Right cardiac atrium (tissue), 5 donors: ENCODE results near the gene FXYD7. TPM values are rescaled to one million over a fixed set of nuclear protein-coding genes. Genes with fewer than 3 reads are reported as not detected.
"Not testable (repeated sequence)": the region's sequence is repeated elsewhere in the genome, so short reads cannot be mapped to it uniquely, and the experiment has no call there.

Experiments
- ATAC-seq, 2 donors: fragments of 200-7000 bp; cut with Tn5 transposase; one replicate each; pipeline versions ENCODE4 v1.8.0 to v1.9.1; 2020; ENCODE audit warnings: moderate library complexity in 2 of 2, mild to moderate bottlenecking in 1 of 2
- DNase-seq, 3 donors: peaks; one replicate each; pipeline ENCODE4 v3.0.0-alpha.2; 2020
- H3K27ac ChIP-seq: one replicate; pipeline ENCODE4 v1.5.1; 2013; ENCODE audit warnings: mild to moderate bottlenecking, low read length, control low read depth, moderate library complexity
- H3K27me3 ChIP-seq: one replicate; pipeline ENCODE4 v1.6.1; 2013; ENCODE audit not compliant: control insufficient read depth, insufficient read depth
- H3K4me1 ChIP-seq: one replicate; pipeline ENCODE4 v1.6.1; 2013; ENCODE audit warnings: low read length; ENCODE audit not compliant: control insufficient read depth, insufficient read depth
- H3K4me3 ChIP-seq: one replicate; pipeline ENCODE4 v1.5.1; 2013; ENCODE audit warnings: low read length, control low read depth
- H3K9me3 ChIP-seq: one replicate; pipeline ENCODE4 v1.6.1; 2013; ENCODE audit warnings: low read length; ENCODE audit not compliant: control insufficient read depth
- WGBS: extraction: QIAGEN DNeasy Blood & Tissue Kit; methylation state at CpG from one replicate; pipeline ENCODE4 v1.1.7; 2013; 5-methylcytosine and 5-hydroxymethylcytosine counted together
- intact Hi-C, 4 donors: fragments of 100-400 bp; cut with DNase I; formaldehyde crosslinking; loops; one replicate each; pipeline versions ENCODE4 v1.11.0 to v1.14.0; 2022 to 2023
- polyA plus RNA-seq: library from polyadenylated mRNA; stranded (reverse); fragments of 200-250 nt; gene quantifications from one replicate; pipeline ENCODE4 v1.2.3, GENCODE V29; 2013
- total RNA-seq, 4 donors: library from RNA; stranded (reverse); fragmentation: NEBNext Ultra II Directional; extraction: Animal tissue kit (Norgen Biotek cat#: 25700); gene quantifications; one replicate each; pipeline ENCODE4 v1.2.1, GENCODE V29; 2021
- donor health status: healthy with polysubstance abuse.
- donor health status: DM: no; HTN: yes; CAD: no.
- donor health status: DM: no; HTN: no; CAD: no.
- donor health status: DM: no; HTN: yes; CAD: no; lungs with severe emphysema.
- donor health status: DM: yes; HTN: yes; CAD: no.

The FXYD7 gene
- total and polyA plus RNA-seq, 5 donors: 0.25 to 0.40 TPM; not detected in 3

GRCh38 chr19:35101949-35102348, 41.1 kb upstream of the FXYD7 start:
- H3K4me3 ChIP-seq, DNase-seq, ATAC-seq, H3K9me3 ChIP-seq, H3K4me1 ChIP-seq, H3K27ac ChIP-seq, intact Hi-C loops, H3K27me3 ChIP-seq: not testable (repeated sequence)
- 94% methylated on average over 10 of the region's 10 CpGs for WGBS

GRCh38 chr19:35103614-35104013, 39.4 kb upstream of the FXYD7 start:
- H3K27ac ChIP-seq, H3K9me3 ChIP-seq, H3K4me3 ChIP-seq, H3K4me1 ChIP-seq, intact Hi-C loops, H3K27me3 ChIP-seq, DNase-seq, ATAC-seq: not testable (repeated sequence)
- WGBS: 77% methylated on average over 10 of the region's 10 CpGs

GRCh38 chr19:35104361-35104760, 38.7 kb upstream of the FXYD7 start:
- Histone ChIP-seq H3K4me1 (no peaks in the 10 kb centered on the region), H3K9me3 (no peaks in the 10 kb centered on the region), H3K4me3 (no peak overlapping the region), H3K27ac (no peak overlapping the region), H3K27me3 (no peaks in the 10 kb centered on the region)
- no peak for DNase-seq
- intact Hi-C loops: no loop called here
- no peak for ATAC-seq
- 92% methylated on average over 11 of the region's 11 CpGs for WGBS

DNA sequence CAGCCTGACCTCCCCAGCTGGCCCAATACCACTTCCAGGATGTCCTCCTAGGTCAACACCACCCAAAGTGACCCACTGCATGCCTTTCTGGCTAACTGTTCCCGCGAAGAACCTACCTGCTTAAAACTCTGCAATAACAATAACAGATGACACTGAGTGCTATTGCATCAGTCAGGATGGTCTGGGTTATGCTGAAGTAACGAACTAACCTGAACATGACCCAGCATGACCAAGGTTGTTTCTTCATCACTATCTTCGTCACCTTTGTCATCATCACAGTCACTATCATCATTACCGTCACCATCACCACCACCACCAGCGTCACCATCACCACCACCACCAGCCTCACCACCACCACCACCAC, 38.0 kb upstream of the FXYD7 start:
- Histone ChIP-seq H3K27me3 (no peaks in the 10 kb centered on the region), H3K27ac (no peak overlapping the region), H3K4me1 (no peaks in the 10 kb centered on the region), H3K9me3 (no peaks in the 10 kb centered on the region), H3K4me3 (no peak overlapping the region)
- intact Hi-C loops: no loop called here
- no peak for DNase-seq
- 97% methylated on average over 6 of the region's 6 CpGs for WGBS
- no peak for ATAC-seq

DNA sequence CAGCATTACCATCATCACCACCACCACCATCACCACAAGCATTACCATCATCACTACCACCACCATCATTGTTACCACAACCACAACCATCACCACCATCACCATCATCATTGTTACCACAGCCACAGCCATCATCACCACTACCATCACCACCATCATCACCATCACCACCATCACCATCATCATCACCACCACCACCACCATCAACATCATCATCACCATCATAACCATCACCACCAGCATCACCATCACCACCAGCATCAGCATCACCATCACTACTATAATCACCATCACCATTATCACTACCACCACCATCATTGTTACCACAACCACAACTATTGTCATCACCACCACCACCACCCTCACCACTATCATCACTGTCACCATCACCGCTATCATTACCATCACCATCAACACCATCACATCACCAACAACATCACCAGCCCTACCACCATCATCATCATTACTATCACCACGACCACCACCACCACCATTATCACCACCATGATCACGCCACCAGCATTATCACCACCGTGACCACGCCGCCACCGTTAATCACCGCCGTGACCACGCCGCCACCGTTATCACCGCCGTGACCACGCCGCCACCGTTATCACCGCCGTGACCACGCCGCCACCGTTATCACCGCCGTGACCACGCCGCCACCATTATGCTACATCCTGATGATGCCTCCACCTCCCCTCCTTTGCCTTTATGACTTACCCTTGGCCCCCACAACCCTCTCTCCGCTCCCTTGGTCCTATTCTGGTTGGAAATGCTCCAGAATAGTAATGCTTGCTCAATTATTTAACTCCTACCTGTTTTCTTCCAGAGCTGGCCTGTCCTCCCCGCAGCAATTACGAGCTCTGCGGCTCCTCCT, 37.4 kb upstream of the FXYD7 start:
- 90% methylated on average over 30 of the region's 30 CpGs for WGBS
- ATAC-seq (no peak), DNase-seq (peak in 1 of 3 donors; percentile 40)
- H3K27me3 ChIP-seq: no peaks in the 10 kb centered on the region
- no peaks in the 10 kb centered on the region for H3K4me1 ChIP-seq
- no peaks in the 10 kb centered on the region for H3K9me3 ChIP-seq
- intact Hi-C loops: no loop called here
- H3K27ac ChIP-seq: no peak overlapping the region
- no peak overlapping the region for H3K4me3 ChIP-seq

DNA sequence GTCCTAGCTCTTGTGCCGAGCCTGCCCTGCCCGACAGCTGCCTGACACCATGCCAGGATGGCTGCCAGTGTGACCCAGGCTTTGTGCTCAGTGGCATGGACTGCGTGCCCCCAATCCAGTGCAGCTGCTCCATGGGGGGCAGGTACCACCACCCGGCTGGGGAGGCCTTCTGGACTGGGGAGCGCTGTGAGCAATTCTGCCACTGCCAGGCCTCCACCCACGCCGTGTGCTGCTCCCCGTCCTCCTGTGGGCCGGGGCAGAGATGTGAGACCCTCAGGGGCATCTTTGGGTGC, 36.8 kb upstream of the FXYD7 start:
- ATAC-seq (no peak), DNase-seq (peak in 1 of 3 donors; percentile 46)
- Histone ChIP-seq H3K27me3 (no peaks in the 10 kb centered on the region), H3K4me3 (no peak overlapping the region), H3K27ac (no peak overlapping the region), H3K4me1 (no peaks in the 10 kb centered on the region), H3K9me3 (no peaks in the 10 kb centered on the region)
- 83% methylated on average over 9 of the region's 9 CpGs for WGBS
- intact Hi-C loops: no loop called here

DNA sequence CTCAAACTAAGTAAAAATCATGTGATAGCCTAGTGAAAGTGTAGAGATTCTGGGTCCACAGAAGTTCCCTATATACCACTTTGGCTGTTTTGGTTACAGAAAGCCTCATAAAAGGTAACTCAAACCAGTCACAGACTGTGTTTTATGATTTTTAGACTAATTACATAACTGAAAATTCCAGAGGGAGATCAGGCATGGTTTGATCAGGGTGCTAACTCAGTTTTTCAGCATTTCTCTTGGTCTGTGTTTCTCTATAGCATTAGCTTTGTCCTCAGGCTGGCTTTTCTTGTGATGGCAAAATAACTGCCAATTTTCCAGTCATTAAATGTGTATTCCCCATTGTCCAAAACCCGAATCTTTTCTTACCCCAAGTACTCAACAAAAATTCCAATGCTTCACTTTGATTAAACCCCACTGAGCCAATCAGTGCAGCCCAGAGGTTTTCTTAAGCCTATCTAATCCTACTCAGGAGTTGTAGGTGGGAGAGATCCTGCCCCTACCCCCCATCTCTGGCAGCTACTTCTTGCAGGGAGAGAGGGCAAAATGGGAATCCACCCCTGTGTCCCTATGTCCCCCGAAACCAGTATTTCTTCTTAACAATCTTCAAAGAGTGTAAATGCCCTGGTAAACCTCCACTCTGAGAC, 36.0 kb upstream of the FXYD7 start:
- no peak overlapping the region for H3K27ac ChIP-seq
- DNase-seq (no peak), ATAC-seq (no peak)
- intact Hi-C loops: no loop called here
- no peaks in the 10 kb centered on the region for H3K9me3 ChIP-seq
- no peaks in the 10 kb centered on the region for H3K4me1 ChIP-seq
- 37% methylated on average over 2 of the region's 2 CpGs for WGBS
- H3K27me3 ChIP-seq: no peaks in the 10 kb centered on the region
- no peak overlapping the region for H3K4me3 ChIP-seq

- H3K27ac ChIP-seq: no peak overlapping the region
- ATAC-seq: peak; percentile 76 to 86
- peak in 2 of 3 donors; percentile 70 to 83 for DNase-seq
These were observed 35.5 kb upstream of the FXYD7 start for GRCh38 chr19:35107545-35107944.

GRCh38 chr19:35108730-35109129, 34.3 kb upstream of the FXYD7 start:
- 78% methylated on average over 11 of the region's 11 CpGs for WGBS
- no peak overlapping the region for H3K27ac ChIP-seq

More at GRCh38 chr19:35107545-35107944, 35.5 kb upstream of the FXYD7 start:
- Histone ChIP-seq H3K27me3 (no peaks in the 10 kb centered on the region), H3K4me1 (no peaks in the 10 kb centered on the region), H3K4me3 (no peak overlapping the region), H3K9me3 (no peaks in the 10 kb centered on the region)
- intact Hi-C loops: no loop called here
- WGBS: 31% methylated on average over 5 of the region's 5 CpGs

GRCh38 chr19:35109395-35110112, 33.5 kb upstream of the FXYD7 start:
- DNase-seq (peak in 1 of 3 donors; percentile 39), ATAC-seq (no peak)
- Histone ChIP-seq H3K4me3 (no peak overlapping the region), H3K27ac (no peak overlapping the region), H3K27me3 (no peaks in the 10 kb centered on the region), H3K9me3 (no peaks in the 10 kb centered on the region), H3K4me1 (no peaks in the 10 kb centered on the region)
- intact Hi-C loops: no loop called here
- 79% methylated on average over 22 of the region's 22 CpGs for WGBS

More at GRCh38 chr19:35108730-35109129, 34.3 kb upstream of the FXYD7 start:
- DNase-seq (no peak), ATAC-seq (no peak)
- Histone ChIP-seq H3K27me3 (no peaks in the 10 kb centered on the region), H3K4me3 (no peak overlapping the region), H3K9me3 (no peaks in the 10 kb centered on the region), H3K4me1 (no peaks in the 10 kb centered on the region)
- intact Hi-C loops: no loop called here

DNA sequence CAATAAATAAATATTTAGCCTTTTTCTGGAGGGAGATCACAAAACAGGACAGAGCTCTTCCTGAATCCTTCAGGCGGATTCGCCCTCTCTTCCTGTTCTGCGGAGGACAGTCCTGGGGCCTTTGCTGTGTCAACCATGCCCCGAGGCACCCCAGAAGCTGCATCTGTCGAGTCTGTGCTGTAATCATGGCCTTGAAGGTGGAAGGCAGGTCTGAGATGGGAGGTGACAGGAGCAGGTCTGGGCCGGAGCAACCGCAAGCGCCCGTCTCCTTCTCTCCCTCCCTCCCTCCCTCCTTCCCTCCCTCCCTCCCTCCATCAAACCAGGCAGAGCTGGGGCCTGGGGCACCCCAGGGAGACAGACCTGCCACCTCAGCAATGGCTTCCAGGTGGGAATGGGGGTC, 32.1 kb upstream of the FXYD7 start:
- WGBS: 45% methylated on average over 9 of the region's 9 CpGs
- no peak for ATAC-seq

More for the DNA sequence above, 32.1 kb upstream of the FXYD7 start:
- no peak overlapping the region for H3K4me3 ChIP-seq
- peak in 1 of 3 donors; percentile 19 for DNase-seq
- intact Hi-C loops: no loop called here
- H3K4me1 ChIP-seq: no peaks in the 10 kb centered on the region
- H3K27ac ChIP-seq: no peak overlapping the region
- no peaks in the 10 kb centered on the region for H3K9me3 ChIP-seq
- H3K27me3 ChIP-seq: no peaks in the 10 kb centered on the region
